GM19468 (cell line): ENCODE measurements around the gene UBE2G2.

Source experiments
- ATAC-seq: cut with Tn5 transposase; IDR thresholded peaks from one replicate; pipeline ENCODE4 v1.9.1; 2021; ENCODE audit warnings: mild to moderate bottlenecking, moderate library complexity, moderate number of reproducible peaks; ENCODE audit not compliant: unreplicated experiment; ENCODE audit errors: extremely low read depth

Gene UBE2G2

DNA sequence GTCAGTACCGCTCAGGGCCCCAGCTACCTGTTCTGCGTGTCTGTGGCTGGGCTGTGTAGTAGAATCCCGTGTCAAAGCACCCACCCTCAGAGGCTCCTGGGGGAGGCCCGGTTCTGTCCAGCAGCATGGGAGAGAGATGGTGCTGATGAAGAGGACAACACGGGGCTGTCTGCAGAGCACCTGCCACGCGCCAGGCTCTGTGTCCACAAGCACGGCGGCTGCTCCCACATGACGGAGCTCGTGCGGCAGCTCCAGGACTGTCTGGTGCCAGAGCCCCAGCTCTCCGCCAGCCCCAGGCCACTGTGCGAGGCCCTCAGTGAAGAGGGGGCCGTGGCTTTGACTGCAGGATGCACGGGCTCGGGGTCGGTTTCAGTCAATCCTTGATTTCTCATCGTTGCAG, 48.3 kb downstream of the UBE2G2 start:
- no peak for ATAC-seq

DNA sequence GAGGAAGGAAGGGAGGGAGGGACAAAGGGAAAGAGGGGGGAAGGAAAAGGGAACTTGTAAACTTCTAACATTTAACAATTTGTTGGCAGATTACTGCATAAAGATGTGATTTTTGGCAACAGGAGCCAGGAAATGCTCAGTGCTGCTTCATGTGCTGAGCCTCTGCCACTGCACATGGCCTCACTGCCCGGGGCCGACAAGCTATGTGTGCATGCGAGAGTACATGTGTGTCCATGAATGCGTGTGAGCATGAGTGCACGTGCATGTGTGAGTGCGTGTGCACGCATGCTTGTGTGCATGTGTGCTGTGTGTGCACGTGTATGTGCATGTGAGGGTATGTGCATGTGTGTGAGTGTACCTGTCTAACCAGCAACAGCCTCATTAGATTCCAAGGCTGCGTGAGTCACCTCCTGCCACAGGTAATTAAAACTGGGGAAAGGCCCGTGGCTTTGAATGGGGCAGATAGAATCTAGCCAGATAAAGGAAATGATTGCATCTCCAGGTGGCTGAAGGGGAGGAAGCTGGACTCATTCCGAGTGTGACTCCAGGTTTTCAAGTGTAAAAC, 48.9 kb downstream of the UBE2G2 start:
- no peak for ATAC-seq

DNA sequence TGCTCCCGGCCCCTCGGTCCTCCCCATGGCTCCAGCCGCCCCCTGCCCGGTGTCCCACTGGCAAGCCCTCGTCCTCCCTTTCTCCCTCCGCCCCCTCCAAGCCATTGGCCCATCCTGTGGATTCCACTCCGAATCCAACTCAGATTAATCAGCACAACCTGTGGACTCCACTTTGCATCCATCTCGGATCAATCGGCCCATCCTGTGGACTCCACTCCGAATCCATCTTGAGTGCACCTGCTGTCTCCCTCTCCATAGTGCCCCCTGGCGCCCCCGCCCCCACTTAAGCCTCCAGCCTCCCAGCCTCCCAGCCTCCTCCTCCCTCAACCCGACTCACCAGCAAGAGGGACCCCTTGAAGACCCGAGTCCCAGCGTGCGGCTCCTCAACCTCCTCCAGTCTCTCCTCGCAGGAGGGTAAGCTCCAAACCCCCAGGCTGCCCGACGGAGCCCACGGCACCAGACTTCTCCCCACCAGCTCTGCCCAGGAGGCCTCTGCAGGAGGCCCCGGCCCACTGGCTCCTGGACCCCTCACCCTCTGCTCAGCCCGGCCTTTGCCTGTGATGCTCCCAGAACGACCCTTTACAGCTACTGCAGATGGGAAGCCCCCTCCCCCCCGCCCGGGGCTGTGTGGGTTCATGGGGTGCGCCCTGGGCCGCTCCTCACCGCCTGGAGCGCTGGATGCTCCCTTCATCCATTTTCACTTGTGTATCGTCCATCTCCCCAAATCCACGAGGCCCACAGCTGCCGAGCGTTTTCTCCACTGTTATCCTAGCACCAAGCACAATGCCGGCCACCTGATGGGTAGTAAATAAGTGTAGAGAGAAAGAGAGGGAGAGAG, 49.6 kb downstream of the UBE2G2 start:
- ATAC-seq: no peak

DNA sequence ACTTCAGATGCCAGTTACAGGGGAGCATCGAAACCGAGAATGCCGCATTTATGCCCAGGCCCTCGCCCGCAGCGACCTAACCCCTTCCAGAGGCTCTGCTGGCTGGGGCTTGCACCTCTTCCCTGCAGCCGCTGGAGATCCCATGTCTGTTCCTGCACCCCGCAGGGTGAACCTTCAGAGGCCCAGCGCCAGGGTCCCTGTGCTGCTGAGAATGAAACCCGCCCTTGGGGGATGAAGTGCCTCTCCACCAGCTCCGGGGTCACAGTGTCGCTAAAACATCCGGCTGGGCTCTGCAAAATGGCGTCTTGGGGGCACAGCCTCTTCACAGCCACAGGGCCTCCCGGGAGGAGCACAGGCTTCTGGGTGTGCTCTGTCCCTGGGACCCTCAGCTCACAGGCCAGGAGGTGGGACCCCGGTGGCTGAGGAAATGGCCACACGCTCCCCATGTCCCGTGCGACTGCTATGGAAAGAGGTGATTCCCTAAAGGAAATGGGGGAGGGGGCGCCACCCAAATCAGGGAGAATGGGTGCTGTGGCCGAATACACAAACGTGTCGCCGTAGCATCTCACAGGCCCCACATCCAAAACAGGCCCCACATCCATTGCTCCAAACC, 50.3 kb downstream of the UBE2G2 start:
- no peak for ATAC-seq

DNA sequence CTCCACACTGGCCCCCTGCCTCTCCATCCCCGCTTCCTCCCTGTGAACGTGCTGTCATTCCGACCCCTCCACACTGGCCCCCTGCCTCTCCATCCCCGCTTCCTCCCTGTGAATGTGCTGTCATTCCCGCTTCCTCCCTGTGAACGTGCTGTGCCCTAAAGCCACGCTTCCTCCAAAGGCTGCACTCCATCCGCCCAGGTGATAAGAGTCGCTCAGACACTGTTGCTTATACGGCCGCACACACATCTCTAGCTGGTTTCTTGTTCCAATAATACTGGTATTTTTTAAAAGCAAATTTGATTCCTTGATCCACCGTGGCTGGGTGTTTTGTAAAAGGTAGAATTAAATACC, 51.0 kb downstream of the UBE2G2 start:
- ATAC-seq: no peak

DNA sequence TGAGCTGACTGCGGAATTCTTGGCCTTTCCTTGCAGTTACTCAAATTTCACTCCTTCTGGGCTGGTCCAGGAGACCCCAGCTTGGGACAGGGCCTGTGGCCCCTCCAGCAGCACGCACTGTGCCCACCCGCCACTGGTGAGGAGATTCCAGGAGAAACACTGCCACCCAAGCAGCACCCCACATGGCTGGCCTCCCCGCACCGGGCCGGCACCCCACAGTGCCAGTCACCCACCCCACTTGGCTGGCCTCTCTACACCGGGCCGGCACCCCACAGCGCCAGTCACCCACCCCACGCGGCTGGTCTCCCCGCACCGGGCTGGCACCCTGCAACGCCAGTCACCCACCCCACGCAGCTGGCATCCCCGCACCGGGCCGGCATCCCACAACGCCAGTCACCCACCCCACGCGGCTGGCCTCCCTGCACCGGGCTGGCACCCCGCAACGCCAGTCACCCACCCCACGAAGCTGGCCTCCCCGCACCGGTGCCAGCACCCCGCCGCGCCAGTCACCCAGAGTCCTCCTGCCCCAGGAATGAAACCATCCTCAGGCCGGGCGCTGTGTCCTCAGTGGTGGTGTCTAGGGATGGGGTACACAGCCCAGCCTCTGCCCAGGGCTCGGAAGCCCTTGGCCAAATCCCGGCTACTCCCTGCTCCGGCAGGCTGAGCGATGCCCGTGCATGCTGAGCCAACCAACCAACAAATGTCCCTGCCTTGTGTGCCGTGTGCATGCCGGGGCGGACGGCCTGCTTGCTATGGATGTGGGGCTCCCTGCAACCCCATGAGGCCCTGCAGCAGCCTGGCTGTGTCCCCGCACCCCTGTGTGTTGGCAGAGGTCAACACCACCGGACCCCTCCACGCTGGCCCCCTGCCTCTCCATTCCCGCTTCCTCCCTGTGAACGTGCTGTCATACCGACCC, 51.6 kb downstream of the UBE2G2 start:
- ATAC-seq: no peak

DNA sequence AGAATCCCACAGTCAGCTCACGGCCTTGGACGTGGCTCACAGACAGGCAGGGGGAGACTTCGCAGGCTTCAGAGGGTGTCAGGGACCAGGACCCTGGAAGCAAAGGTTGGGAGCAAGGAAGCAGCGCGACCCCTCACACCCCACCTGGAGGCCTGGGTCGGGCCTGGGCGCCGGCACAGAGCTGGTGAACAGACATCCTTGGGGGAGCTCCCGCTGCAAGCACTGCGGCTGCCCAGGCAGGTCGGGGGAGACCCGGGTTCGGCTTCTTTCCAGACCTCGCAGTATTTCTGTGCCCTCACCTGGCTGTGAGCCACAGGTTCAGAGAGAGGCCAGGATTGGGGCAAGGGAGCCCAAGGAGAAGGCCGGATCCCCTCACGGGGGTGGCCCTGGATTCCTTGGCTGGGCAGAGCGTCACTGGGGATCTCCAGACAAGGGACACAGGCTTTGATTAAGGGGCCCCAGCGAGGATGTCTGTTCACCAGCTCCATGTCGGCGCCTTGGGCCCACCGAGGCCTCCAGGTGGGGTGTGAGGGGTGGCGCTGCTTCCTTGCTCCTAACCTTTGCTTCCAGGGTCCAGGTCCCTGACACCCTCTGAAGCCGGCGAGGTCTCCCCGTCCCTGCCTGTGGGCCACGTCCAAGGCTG, 52.4 kb downstream of the UBE2G2 start:
- no peak for ATAC-seq

DNA sequence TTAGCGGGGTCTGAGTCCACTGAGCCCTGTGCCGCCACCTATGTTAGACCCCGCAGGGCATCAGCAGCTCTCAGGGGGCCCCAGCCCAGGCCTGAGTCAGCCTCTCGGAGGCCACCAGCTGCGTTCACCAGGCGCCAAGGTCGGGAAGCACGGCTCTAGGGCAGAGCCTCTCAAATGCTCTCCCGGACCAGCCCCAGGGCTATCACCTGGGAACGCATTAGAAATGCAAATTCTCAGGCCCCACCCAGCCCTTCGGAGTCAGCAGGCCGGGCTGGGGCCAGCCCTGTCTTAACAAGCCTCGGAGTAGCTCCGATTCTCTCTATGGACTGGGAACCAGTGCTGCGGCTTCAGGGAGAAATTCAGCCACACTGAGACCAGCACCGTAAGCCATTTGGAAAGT, 53.0 kb downstream of the UBE2G2 start:
- no peak for ATAC-seq

DNA sequence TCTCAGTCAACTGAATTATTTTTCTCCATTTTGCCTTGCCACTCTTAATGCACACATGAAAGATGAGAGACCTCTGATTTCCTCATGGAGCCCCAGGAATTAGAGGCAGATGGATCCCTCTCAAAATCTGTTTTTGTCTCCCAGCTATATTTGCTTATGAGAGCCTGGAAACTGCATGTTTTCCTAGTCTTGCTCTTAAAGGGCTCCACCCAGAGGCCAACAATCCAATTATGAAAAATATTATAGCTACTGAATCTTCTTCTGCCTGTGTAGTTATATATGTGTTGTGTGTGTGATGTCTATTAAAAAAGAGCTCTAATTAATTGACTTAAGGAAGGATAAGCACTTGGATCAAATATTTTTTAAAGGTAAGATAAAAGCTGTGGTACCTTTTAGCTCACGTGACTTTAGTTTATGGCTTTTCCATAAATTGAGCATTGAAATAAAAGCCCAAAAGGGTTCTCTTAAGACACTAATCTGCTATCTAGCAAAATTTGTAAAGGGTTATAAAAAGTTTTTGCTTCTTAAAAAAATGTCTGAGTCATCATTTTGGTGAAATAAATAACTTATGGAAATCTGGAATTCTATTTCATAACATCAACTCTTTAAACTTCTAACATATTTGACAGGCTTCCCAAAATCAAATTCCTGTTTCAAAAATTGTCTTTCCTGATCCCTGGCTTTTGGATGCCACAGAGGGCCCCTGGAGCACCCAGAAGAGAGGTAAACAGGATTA, 59.0 kb downstream of the UBE2G2 start:
- no peak for ATAC-seq

DNA sequence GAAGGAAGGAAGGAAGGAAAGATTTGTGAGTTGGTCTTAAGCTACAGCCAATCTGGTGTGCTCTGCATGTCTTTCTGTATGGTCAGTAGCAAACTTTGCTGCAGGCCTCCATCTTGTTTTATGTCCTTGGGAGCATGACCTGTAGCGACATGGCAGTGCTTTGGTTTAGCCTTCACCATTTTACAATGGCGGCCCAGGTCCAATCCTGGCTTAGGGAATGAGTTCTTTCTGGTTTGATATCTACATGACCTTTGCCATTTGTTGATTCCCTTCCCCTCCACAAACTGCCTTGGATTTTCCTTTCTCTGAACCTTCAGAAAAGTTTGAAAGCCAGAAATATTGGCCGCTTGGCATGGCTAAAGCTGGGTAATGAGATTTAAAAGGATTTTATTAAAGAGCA, 59.7 kb downstream of the UBE2G2 start:
- no peak for ATAC-seq

DNA sequence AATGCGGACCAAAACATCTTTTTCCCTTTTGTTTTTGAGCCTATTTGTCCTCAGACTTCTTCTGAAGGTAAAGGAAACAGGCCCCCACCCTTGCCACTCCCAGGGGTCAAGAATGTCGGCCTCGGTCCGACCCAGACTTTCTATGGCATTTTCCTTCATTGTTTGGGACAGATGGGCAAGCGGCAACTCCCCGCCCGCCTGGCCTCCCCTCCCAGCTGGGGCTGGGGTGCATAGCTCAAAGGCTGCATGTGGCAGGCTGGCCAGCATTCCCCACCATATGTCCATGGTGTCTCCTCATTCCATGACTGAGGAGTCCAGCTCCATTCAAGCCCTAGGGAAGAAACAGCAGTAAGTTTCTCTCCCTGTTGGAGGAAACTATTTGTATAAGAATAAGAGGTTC, 60.9 kb downstream of the UBE2G2 start:
- ATAC-seq: no peak

DNA sequence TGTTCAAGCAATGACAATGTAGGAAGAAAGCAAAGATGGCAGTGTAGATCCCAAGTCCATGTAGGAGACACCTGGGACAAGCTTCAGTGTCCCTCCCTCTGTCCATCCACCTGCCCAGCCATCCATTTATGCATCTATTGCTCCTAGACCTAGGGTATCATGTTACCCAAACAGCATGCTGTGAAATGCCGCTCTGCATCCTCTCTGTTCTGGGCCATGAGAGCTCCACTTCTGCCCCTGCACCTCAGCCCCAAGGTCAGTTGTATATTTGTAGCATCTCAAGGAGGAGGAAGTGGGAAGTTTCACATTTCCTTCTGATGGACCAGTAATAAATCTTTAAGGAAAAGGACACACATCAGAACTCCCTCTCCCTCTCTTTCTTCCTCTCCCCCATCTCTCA, 62.3 kb downstream of the UBE2G2 start:
- ATAC-seq: no peak

DNA sequence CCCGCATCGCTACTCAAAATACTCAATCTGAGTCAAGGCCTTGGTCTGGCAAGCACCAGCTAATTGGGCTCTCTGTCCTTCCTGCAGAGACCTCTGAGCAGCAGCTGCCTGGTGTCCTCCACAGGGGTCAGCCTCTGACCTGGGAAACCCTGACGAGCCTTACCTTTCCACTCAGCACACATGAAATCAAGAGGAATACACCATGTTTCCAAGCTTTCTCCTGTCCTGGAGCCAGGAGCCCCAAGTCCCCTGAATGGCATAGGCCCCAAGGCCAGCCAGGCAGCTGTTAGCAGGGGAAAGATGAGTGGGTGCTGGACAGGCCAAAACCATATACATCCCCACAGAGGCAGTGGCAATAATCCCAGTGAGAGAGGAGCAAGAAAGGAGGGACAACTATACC, 63.0 kb downstream of the UBE2G2 start:
- no peak for ATAC-seq

DNA sequence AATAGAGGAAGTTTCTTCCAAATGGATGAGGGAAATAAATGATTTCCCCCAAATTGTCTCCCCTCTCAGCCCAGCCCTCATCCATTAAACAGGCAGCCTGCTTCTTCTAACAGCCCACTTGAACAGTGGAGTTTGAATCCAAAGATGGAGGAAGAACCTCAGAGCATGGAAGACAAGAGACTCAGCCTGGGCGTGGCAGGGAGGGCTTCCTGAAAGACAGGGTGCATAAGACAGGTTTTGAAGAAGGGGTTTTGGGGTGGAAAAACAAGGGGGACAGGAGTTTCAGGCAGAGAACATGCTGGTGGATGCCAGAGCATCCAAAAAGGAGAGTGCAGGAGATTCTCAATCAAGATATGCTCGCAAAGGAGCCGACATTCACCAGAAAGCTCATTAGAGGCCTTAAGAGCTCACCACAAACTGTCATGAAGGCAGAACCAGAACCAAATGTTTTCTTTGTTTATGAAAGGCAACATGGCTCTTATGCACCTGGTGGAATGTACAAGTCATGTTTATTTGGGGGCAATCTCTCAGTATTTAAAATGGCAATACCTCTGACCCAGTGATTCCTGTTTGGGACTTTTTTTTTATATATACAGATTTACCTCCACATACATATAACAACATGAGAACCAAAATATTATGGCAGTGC, 63.8 kb downstream of the UBE2G2 start:
- no peak for ATAC-seq

DNA sequence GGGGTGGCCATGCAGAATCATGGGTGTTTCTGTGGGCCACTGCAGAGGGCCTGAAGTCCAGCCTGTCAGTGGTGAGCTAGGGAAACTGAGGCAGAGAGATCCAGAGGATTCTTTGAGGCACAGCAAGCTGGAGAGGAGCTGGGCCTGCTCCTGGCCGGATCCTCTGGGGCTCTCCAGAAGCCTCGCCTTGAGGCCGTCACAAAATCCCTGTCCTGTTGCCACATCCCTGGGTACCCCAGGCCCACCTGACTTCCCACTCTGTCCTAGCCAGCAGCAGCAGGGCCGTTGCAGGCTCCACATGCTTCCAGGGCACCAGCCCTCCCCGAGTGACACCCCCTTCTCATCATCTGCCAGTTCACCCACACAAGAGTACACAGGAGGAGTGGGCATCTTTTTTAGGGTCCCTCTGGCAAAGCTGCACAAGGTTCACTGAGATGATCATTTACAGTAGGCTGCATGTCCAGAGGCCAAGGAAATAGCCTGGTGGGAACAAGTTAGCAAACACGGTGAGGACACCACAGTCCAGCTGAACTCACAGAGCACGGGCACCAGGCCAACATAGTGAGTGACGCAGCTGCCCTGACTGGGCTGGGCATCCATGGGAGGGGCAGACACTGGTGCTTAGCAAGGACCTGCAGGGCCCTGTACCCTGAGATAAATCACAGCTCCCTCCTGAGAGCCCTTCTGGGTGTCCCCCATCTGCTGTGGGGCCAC, 65.2 kb downstream of the UBE2G2 start:
- no peak for ATAC-seq

DNA sequence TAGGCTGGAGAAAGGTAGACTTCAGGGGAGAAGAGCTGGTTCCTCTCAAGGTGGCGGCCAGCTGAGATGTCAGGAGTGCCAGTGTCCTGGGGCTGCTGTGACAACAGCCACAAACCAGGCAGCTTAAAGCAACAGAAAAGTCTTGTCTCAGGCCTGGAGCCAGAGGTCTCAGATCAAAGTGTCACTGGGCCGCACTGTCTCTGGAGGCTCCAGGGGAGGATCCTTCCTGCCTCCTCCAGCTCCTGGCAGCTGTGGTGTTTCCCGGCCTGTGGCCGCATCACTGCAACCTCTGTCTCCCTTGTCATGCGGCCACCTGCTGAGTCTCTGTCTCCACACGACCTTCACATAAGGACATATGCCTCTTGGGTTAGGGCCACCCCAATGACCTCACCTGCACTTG, 65.8 kb downstream of the UBE2G2 start:
- ATAC-seq: no peak

DNA sequence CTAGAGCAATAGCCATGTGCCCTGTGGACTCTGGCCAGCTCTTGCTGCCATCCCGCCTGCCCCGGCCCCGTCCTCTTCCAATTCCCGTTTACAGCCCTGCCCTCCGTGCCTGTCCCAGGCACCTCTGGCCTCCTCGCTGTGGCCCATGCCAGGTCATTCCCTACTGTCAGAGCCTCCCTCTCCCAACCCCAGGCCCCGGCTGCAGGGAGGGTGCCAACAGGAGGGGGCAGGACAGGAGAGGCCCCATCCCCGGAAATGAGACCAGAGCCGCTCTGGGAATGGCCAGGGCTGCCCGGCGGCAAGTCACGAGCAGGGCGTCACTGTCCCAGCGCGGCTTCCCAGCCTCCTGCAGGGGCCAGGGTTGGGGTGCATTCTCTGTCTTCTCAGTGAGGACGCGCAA, 66.8 kb downstream of the UBE2G2 start:
- ATAC-seq: no peak

DNA sequence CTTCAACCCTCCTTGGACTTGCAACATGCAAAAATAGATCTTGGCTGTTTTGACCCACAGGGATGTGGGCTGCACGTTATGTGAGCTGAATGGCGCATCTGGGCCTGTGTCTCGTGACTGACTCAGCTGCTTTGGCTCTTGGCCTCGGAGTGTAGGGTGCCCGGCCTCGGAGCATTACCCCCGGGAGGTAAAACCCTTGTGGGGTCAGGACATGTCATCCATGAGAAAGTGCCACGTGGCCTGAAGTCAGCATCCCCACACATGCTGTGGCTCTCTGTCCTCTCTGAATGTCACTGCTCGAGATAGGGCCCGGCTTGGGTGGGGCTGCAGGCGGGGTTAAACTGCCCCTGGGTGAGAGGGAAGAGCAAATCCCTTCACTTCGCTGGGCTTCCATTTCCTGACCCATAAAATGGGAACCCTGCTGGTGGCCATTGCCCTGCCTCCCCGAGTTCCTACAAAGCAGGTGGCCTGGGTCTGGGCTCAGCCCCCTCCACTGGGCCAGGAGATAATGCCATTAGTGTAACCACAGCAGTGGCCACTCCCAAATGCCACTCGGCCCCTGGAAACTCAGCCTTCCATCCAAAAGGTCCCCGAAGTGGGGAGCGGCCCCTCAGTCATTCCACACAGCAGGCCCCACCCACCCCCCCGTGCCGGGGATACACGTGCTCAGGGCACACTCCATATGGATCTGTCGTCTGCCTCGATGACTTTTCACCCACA, 67.4 kb downstream of the UBE2G2 start:
- no peak for ATAC-seq
